SW480 (cell line): ENCODE data around the gene NEUROD6.

Experiments
- DNase-seq: peaks from one replicate; pipeline ENCODE4 v3.0.0-alpha.2; 2016; ENCODE audit warnings: low spot score

NEUROD6 gene

GRCh38 chr7:31340603-31341002 lies at the start of gene NEUROD6:
Gene NEUROD6, minus strand, starts transcription at chr7:31340726. Its CDS starts 1,458 bp downstream, at chr7:31339268.
- no peak for DNase-seq

- no peak for DNase-seq
These were observed 43.9 kb upstream of the NEUROD6 start for GRCh38 chr7:31384466-31384865.

GRCh38 chr7:31382722-31383121 lies 42.2 kb upstream of the NEUROD6 start:
- no peak for DNase-seq

- peak; percentile 62 for DNase-seq
These were observed 33.1 kb upstream of the NEUROD6 start for GRCh38 chr7:31373337-31374289.

GRCh38 chr7:31372231-31372959 lies 31.9 kb upstream of the NEUROD6 start:
- no peak for DNase-seq

- DNase-seq = no peak
These were observed 31.1 kb upstream of the NEUROD6 start for GRCh38 chr7:31371621-31372020.

GRCh38 chr7:31370609-31371008 lies 30.1 kb upstream of the NEUROD6 start:
- no peak for DNase-seq

GRCh38 chr7:31368620-31369019 lies 28.1 kb upstream of the NEUROD6 start:
- DNase-seq = no peak

GRCh38 chr7:31363496-31363895 lies 23.0 kb upstream of the NEUROD6 start:
- DNase-seq = no peak

- no peak for DNase-seq
These were observed 22.5 kb upstream of the NEUROD6 start for GRCh38 chr7:31363051-31363450.

GRCh38 chr7:31362401-31362800 lies 21.9 kb upstream of the NEUROD6 start:
- DNase-seq = no peak

GRCh38 chr7:31358467-31358866 lies 17.9 kb upstream of the NEUROD6 start:
- DNase-seq = no peak

GRCh38 chr7:31345421-31345820 lies 4.9 kb upstream of the NEUROD6 start:
- DNase-seq = no peak

GRCh38 chr7:31343516-31344305 lies 3.2 kb upstream of the NEUROD6 start:
- no peak for DNase-seq

- no peak for DNase-seq
These were observed 615 bp upstream of the NEUROD6 start for GRCh38 chr7:31341141-31341540.

- no peak for DNase-seq
These were observed 475 bp downstream of the NEUROD6 start for GRCh38 chr7:31340051-31340450.

- no peak for DNase-seq
These were observed 1.8 kb downstream of the NEUROD6 start for GRCh38 chr7:31338706-31339105.

- DNase-seq = no peak
These were observed 3.4 kb downstream of the NEUROD6 start for GRCh38 chr7:31337002-31337565.

- DNase-seq = no peak
These were observed 4.1 kb downstream of the NEUROD6 start for GRCh38 chr7:31336202-31337001.

- no peak for DNase-seq
These were observed 4.7 kb downstream of the NEUROD6 start for GRCh38 chr7:31335884-31336201.

GRCh38 chr7:31335161-31335856 lies 5.2 kb downstream of the NEUROD6 start:
- no peak for DNase-seq
